ENCODE measurements around the gene PPP3R1.

The PPP3R1 gene

GRCh38 chr2:68151037-68151436 lies 101.3 kb downstream of the PPP3R1 start:
- no peak for DNase-seq (ENCODE audit: low read depth)

GRCh38 chr2:68141875-68142274 lies 110.5 kb downstream of the PPP3R1 start:
- DNase-seq (ENCODE audit: low read depth): no peak

- no peak for DNase-seq (ENCODE audit: low read depth)
These were observed 116.6 kb downstream of the PPP3R1 start for GRCh38 chr2:68135448-68136320.

GRCh38 chr2:68134554-68134953 lies 117.8 kb downstream of the PPP3R1 start:
- no peak for DNase-seq (ENCODE audit: low read depth)

- DNase-seq (ENCODE audit: low read depth): no peak
These were observed 118.2 kb downstream of the PPP3R1 start for GRCh38 chr2:68134120-68134519.
